ENCODE measurements around the gene UBL4B. TPM values are rescaled to one million over a fixed set of nuclear protein-coding genes. Genes with fewer than 3 reads are reported as not detected.

The UBL4B gene
- 0.49 TPM for polyA plus RNA-seq (2012; ENCODE audit: insufficient read depth, insufficient read length, low read depth)

- Histone ChIP-seq H3K27me3 (no peaks in the 10 kb centered on the region), H3K36me3 (no peaks in the 10 kb centered on the region), H3K9me3 (no peaks in the 10 kb centered on the region), H3K4me3 (ENCODE audit: low read depth, low read length) (no peak within 1 kb of the TSS), H3K4me1 (peaks cover 16% of the 10 kb centered on the region)
- TF ChIP-seq CTCF (IDR thresholded peaks at IDR 0.05; ENCODE audit: low read depth, low read length): no peak
- no peak for DNase-seq
These were observed at the start of gene UBL4B for GRCh38 chr1:110112143-110112542. Gene UBL4B (plus strand): TSS chr1:110112443. CDS start chr1:110112535, 92 bp downstream.

DNA sequence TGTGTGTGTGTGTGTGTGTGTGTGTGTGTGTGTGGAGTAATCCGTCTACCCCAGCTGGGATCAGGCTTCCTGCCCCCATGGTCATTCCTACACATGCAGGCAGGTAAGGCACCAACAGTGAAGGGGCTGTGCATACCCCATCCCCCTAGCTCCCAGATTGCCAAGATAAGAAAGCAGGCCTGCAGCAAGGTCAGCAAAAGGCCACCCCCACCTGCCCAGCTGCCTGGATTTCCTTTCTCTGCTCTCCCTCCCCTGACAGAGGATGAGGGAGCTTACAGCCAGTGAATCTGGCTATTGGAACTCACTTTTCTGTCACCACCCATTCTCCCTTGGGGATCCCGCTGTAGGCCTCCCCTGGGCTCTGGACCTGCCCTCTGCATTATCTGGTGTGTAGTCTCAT, 49.6 kb upstream of the UBL4B start:
- Histone ChIP-seq H3K4me3 (ENCODE audit: low read depth, low read length) (no peak overlapping the region), H3K9me3 (no peaks in the 10 kb centered on the region), H3K27me3 (no peaks in the 10 kb centered on the region), H3K36me3 (peaks cover 9% of the 10 kb centered on the region; the same call in 1 of the 2 replicates), H3K4me1 (peaks cover 44% of the 10 kb centered on the region)
- DNase-seq: peak; percentile 51
- no peak for TF ChIP-seq CTCF (IDR thresholded peaks at IDR 0.05; ENCODE audit: low read depth, low read length)

DNA sequence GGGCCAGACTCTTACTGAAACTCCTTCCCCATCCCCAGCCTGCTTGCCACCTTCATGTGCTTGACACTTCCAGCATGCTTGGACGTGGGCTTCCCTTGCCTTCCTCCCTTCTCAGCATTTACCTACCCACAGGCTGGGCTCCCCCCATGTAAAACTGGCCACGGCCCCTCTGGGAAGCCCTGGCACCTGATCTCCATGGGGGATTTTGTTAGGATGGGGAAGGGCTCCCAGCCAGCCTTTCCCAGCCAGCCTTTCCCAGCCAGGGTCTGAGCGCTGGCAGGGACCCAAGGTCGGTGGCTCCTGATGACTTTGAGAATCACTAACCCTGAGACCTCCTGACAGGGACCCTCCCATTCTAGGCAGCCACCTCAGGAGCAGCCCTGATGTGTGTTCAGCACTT, 48.5 kb upstream of the UBL4B start:
- peaks cover 6% of the 10 kb centered on the region; the same call in 1 of the 2 replicates for H3K36me3 ChIP-seq
- TF ChIP-seq CTCF (IDR thresholded peaks at IDR 0.05; ENCODE audit: low read depth, low read length): no peak
- no peaks in the 10 kb centered on the region for H3K27me3 ChIP-seq
- no peaks in the 10 kb centered on the region for H3K9me3 ChIP-seq
- no peak overlapping the region for H3K4me3 ChIP-seq (ENCODE audit: low read depth, low read length)
- DNase-seq: no peak
- H3K4me1 ChIP-seq: peaks cover 33% of the 10 kb centered on the region

DNA sequence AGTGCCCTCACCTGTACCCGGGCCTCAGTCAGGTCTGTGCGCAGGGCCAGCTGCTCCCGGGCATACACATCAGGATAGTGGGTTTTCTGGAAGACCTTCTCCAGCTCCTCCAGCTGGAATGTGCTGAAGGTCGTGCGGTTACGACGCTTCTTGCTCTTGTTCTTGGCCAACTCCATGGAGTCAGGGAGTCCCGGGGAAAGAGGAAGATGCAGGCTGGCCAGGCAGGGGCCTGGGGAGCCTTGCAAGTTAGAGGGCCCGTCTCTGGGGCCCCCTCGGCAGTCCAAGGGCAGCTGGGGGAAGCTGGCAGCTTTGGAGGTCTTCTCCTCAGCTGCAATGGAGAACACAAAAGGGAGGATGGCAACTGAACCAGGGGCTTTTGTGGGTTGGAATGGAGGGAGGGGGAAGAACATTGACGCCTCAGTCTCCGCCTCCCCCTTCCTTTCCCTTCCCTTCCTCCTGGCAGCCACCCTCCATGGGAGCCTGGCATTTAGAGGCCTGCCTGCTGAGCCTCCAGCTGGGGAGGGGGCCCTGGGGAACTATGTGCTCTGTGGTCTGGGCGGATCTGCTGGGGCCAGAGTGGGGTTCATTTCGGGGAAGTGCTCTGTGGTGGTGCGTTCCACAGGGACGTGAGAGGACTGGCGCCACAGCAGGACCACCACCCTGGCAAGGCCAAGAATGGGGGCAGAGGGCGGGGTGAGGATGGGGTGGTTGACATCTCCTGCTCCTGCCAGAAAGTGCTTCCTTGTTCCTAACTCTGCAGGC, 47.5 kb upstream of the UBL4B start:
- Histone ChIP-seq H3K4me1 (peaks cover 25% of the 10 kb centered on the region), H3K4me3 (ENCODE audit: low read depth, low read length) (no peak overlapping the region), H3K27me3 (no peaks in the 10 kb centered on the region), H3K9me3 (no peaks in the 10 kb centered on the region), H3K36me3 (peaks cover 4% of the 10 kb centered on the region; the same call in 1 of the 2 replicates)
- no peak for TF ChIP-seq CTCF (IDR thresholded peaks at IDR 0.05; ENCODE audit: low read depth, low read length)
- DNase-seq: no peak

DNA sequence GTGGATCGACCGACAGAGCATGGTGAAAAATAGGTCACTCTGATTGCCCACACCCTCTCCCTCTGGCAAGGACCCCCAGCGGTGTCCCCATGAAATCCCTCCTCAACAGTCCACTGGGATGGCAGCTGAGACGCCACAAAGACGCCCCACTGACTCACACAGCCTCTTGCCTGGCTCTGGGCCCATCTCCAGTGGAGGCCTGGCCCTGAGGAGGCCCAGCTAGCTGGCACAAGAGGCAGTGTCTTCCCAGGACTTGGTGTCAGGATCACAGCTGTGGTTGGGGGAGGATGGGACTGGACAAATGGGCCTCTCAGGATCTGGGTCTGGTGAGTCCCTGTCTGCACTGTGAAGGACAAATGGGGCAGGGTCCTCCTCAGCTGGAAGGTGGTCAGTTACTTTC, 46.4 kb upstream of the UBL4B start:
- H3K9me3 ChIP-seq: no peaks in the 10 kb centered on the region
- H3K27me3 ChIP-seq: no peaks in the 10 kb centered on the region

More for the DNA sequence above, 46.4 kb upstream of the UBL4B start:
- Histone ChIP-seq H3K4me1 (peaks cover 21% of the 10 kb centered on the region), H3K4me3 (ENCODE audit: low read depth, low read length) (no peak overlapping the region), H3K36me3 (no peaks in the 10 kb centered on the region)
- no peak for DNase-seq
- TF ChIP-seq CTCF (IDR thresholded peaks at IDR 0.05; ENCODE audit: low read depth, low read length): no peak
